Mesothelial cell of epicardium (in vitro differentiated cells): ENCODE data around the gene MITF. TPM values are rescaled to one million over a fixed set of nuclear protein-coding genes. Genes with fewer than 3 reads are reported as not detected.

Experiments used
- DNase-seq, 2 experiments: peaks; one replicate each; pipeline ENCODE4 v3.0.0; 2021; ENCODE audit warnings: low spot score in 2 of 2; ENCODE audit not compliant: unreplicated experiment in 2 of 2
- H3K27ac Mint-ChIP-seq: 2 replicates; pipeline ENCODE4 v1.8.0; 2021; ENCODE audit warnings: mixed read lengths
- H3K27me3 Mint-ChIP-seq: 2 replicates; pipeline ENCODE4 v1.8.0; 2021; ENCODE audit warnings: low read depth, mixed read lengths
- H3K36me3 Mint-ChIP-seq: 2 replicates; pipeline ENCODE4 v1.8.0; 2021; ENCODE audit warnings: mixed read lengths
- H3K4me1 Mint-ChIP-seq: 2 replicates; pipeline ENCODE4 v1.8.0; 2021; ENCODE audit warnings: mixed read lengths
- H3K4me3 Mint-ChIP-seq: 2 replicates; pipeline ENCODE4 v1.8.0; 2021; ENCODE audit warnings: mild to moderate bottlenecking, moderate library complexity, mixed read lengths
- H3K9me3 Mint-ChIP-seq: 2 replicates; pipeline ENCODE4 v1.8.0; 2021; ENCODE audit warnings: mixed read lengths
- total RNA-seq: library from RNA; stranded (reverse); gene quantifications from 3 replicates; pipeline ENCODE4 v1.2.1, GENCODE V29; 2021
- TF ChIP-seq, protein P1 (sequence below): fragments of 200-600 bp; sonication (generic); IDR thresholded peaks from one replicate; pipeline ENCODE4 v1.5.0; 2021; ENCODE audit warnings: antibody characterized with exemption; ENCODE audit not compliant: unreplicated experiment

Gene MITF
- total RNA-seq, 1 donor from 2014 or later = 7.0 TPM

DNA sequence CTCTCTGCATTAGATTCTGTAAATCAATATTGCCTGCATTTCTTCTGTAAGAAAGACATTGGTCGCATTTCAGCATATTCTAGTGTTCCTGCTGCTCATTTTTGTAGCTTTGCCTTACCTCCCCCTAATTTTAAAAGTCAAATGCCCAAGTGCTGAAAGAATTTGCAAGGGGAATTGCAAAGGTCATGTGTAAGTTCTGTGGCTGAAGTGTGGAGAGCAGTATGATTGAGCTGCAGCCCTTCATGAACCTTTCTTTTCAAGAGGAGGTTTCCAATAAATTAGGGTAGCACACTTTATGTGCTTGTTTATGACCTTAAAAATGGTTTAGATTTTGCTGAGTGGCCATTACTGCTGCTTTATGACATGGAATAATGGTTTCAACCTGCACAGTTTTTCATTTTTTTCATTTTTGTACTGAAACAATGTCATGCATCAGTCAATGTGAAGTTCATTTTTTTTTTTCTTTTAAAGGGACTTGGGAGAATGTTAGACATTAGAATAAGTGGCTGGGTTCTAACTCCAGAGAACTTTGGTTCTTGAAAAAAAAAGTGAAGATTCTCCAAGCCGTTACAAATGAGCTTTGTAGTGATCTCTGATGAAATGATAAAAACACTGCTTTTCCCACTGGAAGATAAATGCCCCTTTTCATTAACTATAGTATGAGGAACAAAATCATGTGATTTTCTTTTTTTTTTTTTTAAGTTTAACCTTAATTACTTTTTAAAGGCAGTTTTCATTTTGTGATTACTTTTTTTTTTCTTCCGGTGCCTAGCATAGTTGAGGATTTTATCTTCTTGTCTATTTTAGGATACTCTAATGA lies 99.6 kb downstream of the MITF start:
- peaks cover 2% of the 10 kb centered on the region for H3K27me3 Mint-ChIP-seq
- H3K27ac Mint-ChIP-seq = no peak overlapping the region
- no peak for DNase-seq
- peaks cover 15% of the 10 kb centered on the region for H3K9me3 Mint-ChIP-seq
- peaks cover 9% of the 10 kb centered on the region for H3K36me3 Mint-ChIP-seq
- peaks cover 19% of the 10 kb centered on the region for H3K4me1 Mint-ChIP-seq
- no peak overlapping the region for H3K4me3 Mint-ChIP-seq
- TF ChIP-seq, protein P1, sequence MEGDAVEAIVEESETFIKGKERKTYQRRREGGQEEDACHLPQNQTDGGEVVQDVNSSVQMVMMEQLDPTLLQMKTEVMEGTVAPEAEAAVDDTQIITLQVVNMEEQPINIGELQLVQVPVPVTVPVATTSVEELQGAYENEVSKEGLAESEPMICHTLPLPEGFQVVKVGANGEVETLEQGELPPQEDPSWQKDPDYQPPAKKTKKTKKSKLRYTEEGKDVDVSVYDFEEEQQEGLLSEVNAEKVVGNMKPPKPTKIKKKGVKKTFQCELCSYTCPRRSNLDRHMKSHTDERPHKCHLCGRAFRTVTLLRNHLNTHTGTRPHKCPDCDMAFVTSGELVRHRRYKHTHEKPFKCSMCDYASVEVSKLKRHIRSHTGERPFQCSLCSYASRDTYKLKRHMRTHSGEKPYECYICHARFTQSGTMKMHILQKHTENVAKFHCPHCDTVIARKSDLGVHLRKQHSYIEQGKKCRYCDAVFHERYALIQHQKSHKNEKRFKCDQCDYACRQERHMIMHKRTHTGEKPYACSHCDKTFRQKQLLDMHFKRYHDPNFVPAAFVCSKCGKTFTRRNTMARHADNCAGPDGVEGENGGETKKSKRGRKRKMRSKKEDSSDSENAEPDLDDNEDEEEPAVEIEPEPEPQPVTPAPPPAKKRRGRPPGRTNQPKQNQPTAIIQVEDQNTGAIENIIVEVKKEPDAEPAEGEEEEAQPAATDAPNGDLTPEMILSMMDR = no peak

DNA sequence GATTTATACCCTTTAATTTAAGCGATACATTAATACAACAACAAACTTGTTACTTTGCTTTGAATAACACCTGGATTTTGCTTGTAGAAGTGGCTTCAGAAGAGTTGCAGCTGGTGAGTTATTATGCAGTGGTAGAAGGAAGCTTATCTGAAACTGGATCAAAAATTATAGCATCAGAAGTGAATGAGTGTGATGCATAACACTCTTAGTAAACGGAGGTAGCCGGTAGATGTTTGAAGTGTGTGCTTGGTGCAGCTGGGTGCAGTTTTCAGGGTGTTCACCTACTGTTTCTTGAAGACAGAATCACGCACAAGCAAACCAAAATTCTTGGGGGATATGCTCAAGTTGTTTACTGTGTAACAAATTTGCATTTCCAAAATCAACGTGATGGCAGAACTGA lies 103.1 kb downstream of the MITF start:
- Mint-ChIP-seq H3K9me3 (no peaks in the 10 kb centered on the region), H3K27me3 (peaks cover 2% of the 10 kb centered on the region), H3K4me1 (peaks cover 18% of the 10 kb centered on the region), H3K36me3 (no peaks in the 10 kb centered on the region), H3K4me3 (no peak overlapping the region), H3K27ac (no peak overlapping the region)
- no peak for DNase-seq
- TF ChIP-seq, protein P1 = no peak

DNA sequence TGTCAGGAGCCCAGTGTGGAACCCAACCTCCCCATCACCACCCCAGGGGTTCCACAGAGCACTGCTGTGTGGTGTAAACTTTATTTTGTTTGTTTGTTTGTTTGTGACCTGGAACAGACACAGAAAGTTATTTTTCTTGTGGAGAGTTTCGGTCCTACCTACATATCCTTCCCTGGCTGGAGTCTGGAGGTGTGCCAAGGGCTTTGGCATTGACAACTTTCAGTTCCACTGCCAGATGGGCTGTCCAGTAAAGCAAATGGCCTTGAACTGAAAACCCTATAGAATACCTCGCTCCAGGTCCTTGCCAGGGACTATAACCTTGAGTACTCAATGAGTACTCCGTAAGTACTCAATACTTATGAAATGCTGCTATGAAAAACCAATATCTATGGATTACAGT lies 103.5 kb downstream of the MITF start:
- DNase-seq = no peak
- Mint-ChIP-seq H3K4me1 (peaks cover 14% of the 10 kb centered on the region), H3K4me3 (no peak overlapping the region), H3K27ac (no peak overlapping the region), H3K27me3 (peaks cover 2% of the 10 kb centered on the region), H3K9me3 (no peaks in the 10 kb centered on the region), H3K36me3 (no peaks in the 10 kb centered on the region)
- TF ChIP-seq, protein P1 = no peak

DNA sequence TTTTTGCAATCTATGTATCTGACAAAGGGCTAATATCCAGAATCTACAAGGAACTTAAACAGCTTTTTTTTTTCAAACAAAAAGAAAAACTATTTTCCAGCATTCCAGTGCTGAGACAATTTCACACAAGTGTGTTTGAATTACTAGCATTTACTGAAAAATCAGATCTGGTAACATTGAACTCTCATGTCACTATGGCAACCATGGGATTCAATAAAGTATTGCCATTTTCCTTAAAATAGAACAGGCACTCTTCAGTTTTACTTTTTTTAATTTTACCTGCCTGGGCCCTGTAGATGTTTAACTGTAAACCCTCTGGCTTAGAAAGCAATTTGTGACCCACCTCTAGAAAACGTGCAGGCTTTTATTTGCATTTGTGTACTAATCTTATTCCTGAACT lies 105.4 kb downstream of the MITF start:
- no peak overlapping the region for H3K27ac Mint-ChIP-seq
- TF ChIP-seq, protein P1 = no peak
- H3K27me3 Mint-ChIP-seq = peaks cover 2% of the 10 kb centered on the region
- peaks cover 6% of the 10 kb centered on the region for H3K4me1 Mint-ChIP-seq
- H3K36me3 Mint-ChIP-seq = no peaks in the 10 kb centered on the region
- no peak for DNase-seq
- no peak overlapping the region for H3K4me3 Mint-ChIP-seq
- no peaks in the 10 kb centered on the region for H3K9me3 Mint-ChIP-seq

DNA sequence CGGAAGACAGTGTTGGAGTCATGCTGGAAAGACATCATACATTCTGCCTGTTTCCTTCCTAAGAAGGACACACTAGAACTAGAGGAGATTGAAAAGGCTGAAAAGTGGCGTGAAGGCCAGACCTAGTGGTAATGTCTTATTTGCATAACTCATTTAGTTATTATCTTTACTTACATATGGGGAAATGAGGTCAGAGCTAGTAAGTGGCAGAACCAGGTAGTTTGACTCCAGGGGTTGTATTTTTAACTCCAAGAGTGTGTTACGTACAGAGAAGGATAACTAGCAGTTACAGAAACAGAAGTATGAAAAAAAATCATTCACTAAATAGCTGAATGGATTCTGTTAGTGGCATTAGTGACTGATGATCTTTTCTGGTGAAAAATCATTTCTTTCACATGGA lies 108.0 kb downstream of the MITF start:
- TF ChIP-seq, protein P1 = no peak
- H3K27me3 Mint-ChIP-seq = peaks cover under 1% of the 10 kb centered on the region
- no peak overlapping the region for H3K27ac Mint-ChIP-seq
- H3K4me3 Mint-ChIP-seq = no peak overlapping the region
- no peaks in the 10 kb centered on the region for H3K36me3 Mint-ChIP-seq
- H3K4me1 Mint-ChIP-seq = peaks cover 10% of the 10 kb centered on the region
- no peak for DNase-seq
- H3K9me3 Mint-ChIP-seq = no peaks in the 10 kb centered on the region
